Prostate gland (tissue), 2 donors: ENCODE measurements around the gene CDK11A. TPM values are rescaled to one million over a fixed set of nuclear protein-coding genes. Genes with fewer than 3 reads are reported as not detected.

Experiments used
- DNase-seq: peaks from one replicate; pipeline ENCODE4 v3.0.0-alpha.2; 2019; ENCODE audit warnings: low spot score
- H3K27ac ChIP-seq, 2 donors: fragments of 200-600 bp; sonication (generic); 2 replicates each; pipeline ENCODE4 v1.5.1; 2017 to 2019
- H3K27me3 ChIP-seq: fragments of 200-600 bp; sonication (generic); replicated peaks from 2 replicates; pipeline ENCODE4 v1.5.1; 2019; ENCODE audit not compliant: insufficient read depth
- H3K36me3 ChIP-seq, 2 donors: fragments of 200-600 bp; sonication (generic); 1 replicate in 1 of 2; 2 replicates in 1 of 2; pipeline versions ENCODE4 v1.5.1 to v1.8.1; 2017 to 2019
- H3K4me1 ChIP-seq: fragments of 200-600 bp; sonication (generic); replicated peaks from 2 replicates; pipeline ENCODE4 v1.5.1; 2019
- H3K4me3 ChIP-seq, 2 donors: fragments of 200-600 bp; sonication (generic); 2 replicates each; pipeline ENCODE4 v1.5.1; 2017 to 2019
- H3K9me3 ChIP-seq: fragments of 200-600 bp; sonication (generic); 2 replicates; pipeline ENCODE4 v1.5.1; 2017
- CTCF ChIP-seq, 4 experiments: fragments of 200-600 bp in 2 of 4; fragments of 450-650 bp in 2 of 4; sonication (generic) in 2 of 4; IDR thresholded peaks; 1 replicate in 3 of 4; 2 replicates in 1 of 4; pipeline ENCODE4 v1.5.1; 2016 to 2019; ENCODE audit warnings: antibody characterized with exemption in 4 of 4, mild to moderate bottlenecking in 2 of 4, moderate library complexity in 2 of 4
- POLR2A ChIP-seq: fragments of 450-650 bp; IDR thresholded peaks from one replicate; pipeline ENCODE4 v1.6.1; 2016; ENCODE audit warnings: antibody characterized with exemption, mild to moderate bottlenecking
- POLR2AphosphoS5 ChIP-seq: sonication (generic); formaldehyde crosslinking; IDR thresholded peaks from one replicate; pipeline ENCODE4 v1.6.1; 2017; ENCODE audit warnings: antibody characterized with exemption
- WGBS: methylation state at CpG from one replicate; pipeline ENCODE4 v1.1.5; 2018; 5-methylcytosine and 5-hydroxymethylcytosine counted together
- intact Hi-C: fragments of 100-400 bp; cut with DNase I; formaldehyde crosslinking; loops from one replicate; pipeline ENCODE4 v1.14.2; 2022
- total RNA-seq, 2 donors: library from RNA; depleted of rRNA; stranded (reverse); fragments of >200 nt; gene quantifications; one replicate each; pipeline ENCODE4 v1.1.0, GENCODE V29; 2016

The CDK11A gene
- total RNA-seq, 2 donors from 2014 or later, result 31.1 to 47.4 TPM

DNA sequence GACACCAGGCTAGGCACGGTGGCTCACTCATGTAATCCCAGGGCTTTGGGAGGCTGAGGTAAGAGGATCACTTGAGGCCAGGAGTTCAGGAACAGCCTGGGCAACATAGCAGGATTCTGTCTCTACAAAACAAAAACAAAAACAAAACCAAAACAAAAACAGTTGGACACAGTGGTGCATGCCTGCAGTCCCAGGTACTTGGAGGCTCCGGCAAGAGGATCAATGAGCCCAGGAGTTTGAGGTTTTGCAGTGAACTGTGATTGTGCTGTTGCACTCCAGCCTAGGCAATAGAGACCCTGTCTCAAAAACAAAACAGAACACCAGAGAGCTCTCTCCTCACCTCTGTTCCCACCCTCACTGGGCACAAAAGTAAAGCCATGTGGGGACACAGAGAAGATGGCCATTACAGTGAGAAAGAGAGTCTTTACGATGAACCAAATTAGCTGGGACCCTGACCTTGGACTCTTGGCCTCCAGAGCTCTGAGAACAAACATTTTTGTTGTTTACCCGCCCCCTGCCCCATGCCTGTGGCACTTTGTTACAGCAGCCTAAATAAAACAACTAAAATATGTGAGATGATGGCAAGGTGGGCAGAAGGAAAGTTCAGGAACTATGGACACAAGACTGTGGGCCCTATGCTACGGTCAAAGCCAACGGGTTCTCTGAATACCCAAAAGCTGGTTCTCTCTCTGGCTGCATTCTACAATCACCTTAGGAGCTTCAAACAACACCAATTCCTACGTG lies 44.3 kb upstream of the CDK11A start:
- no peak for TF ChIP-seq POLR2A
- no peak for TF ChIP-seq POLR2AphosphoS5
- no peak for TF ChIP-seq CTCF (IDR thresholded peaks at IDR 0.05)
- intact Hi-C loops, result no loop called here
- H3K36me3 ChIP-seq, result peaks cover 0 to 7% of the 10 kb centered on the region in 2 donors
- no peak overlapping the region for H3K4me3 ChIP-seq
- no peak overlapping the region for H3K27ac ChIP-seq
- no peak for DNase-seq
- H3K4me1 ChIP-seq, result no peaks in the 10 kb centered on the region
- no peaks in the 10 kb centered on the region for H3K27me3 ChIP-seq
- H3K9me3 ChIP-seq, result no peaks in the 10 kb centered on the region
- WGBS, result 97% methylated on average over 7 of the region's 7 CpGs

DNA sequence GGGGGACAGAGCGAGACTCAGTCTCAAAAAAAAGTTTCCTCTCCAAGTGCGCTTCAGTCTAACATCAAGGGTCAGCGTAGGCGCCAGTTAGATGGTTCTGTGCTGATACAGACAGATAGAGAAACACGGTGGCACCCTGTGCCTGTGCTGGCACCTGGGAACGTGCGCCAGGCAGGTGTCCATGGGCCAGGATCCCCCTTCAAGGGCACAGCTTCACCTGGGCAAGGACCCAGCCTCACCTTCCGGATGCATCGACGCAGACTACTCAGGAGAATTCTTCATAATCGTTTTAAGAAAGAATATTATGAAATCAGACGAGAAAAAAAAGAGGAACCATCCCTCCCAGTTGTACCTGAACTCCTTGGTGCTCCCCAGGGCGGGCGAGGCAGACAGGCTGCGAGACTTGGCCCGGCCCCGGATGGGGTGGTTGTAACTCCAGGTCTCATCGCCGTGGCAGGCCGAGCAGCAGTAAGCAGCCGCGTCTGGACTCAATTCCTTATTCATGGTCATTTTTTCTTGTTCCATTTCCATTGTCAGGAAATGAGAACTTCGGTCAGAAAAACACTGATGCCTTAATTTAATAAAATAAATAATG lies 40.8 kb upstream of the CDK11A start:
- TF ChIP-seq POLR2A, result no peak
- no peak for TF ChIP-seq POLR2AphosphoS5
- TF ChIP-seq CTCF (IDR thresholded peaks at IDR 0.05), result no peak
- DNase-seq, result no peak
- no peak overlapping the region for H3K27ac ChIP-seq
- no peak overlapping the region for H3K4me3 ChIP-seq
- H3K9me3 ChIP-seq, result no peaks in the 10 kb centered on the region
- peaks cover 0 to 23% of the 10 kb centered on the region in 2 donors for H3K36me3 ChIP-seq
- H3K4me1 ChIP-seq, result no peaks in the 10 kb centered on the region
- 94% methylated on average over 22 of the region's 23 CpGs for WGBS
- intact Hi-C loops, result no loop called here
- no peaks in the 10 kb centered on the region for H3K27me3 ChIP-seq

DNA sequence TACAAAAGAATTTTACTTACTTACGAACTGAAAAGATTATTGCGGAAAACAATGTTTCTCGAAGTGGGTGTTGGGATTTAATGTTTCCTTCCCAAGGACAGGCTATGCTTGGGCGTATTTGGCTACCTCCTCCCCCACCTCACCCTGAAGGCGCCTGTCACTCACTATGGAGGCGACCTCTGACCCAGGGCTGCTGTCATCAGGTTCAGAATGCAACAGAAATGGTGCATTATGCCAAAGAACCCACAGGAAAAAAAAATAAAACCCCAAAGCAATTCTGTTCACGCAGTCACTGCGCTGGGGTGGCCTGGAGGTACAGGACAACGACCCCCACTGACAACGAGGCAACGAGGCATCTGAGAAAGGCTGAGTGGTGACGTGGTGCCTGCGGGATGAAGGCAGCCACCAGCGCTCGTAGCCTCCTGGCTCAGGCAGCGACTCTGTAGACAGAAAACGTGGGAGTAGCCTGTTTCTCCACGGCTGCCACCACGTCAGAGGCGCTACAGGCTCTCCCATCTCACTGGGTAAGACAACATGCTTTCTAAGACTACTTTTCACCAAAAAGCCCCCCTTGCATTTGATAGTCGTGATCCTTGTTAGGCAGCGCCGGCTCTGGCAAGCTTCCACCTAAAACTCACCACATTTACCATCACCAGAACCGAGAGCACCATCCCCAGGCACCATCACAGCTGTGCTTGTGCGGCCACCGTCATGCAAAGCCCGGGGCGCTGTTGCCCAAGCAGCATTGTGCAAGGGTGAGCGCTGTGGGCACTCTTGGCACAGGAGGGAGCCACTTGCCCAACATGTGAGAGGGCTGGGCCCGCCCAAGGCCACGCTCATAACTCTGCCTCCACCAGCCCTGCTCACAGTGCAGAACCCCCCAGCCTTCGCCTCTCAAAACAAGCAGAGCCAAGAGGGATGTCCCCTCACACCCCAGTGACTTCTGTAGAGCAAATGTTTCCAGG lies 39.8 kb upstream of the CDK11A start:
- DNase-seq, result no peak

DNA sequence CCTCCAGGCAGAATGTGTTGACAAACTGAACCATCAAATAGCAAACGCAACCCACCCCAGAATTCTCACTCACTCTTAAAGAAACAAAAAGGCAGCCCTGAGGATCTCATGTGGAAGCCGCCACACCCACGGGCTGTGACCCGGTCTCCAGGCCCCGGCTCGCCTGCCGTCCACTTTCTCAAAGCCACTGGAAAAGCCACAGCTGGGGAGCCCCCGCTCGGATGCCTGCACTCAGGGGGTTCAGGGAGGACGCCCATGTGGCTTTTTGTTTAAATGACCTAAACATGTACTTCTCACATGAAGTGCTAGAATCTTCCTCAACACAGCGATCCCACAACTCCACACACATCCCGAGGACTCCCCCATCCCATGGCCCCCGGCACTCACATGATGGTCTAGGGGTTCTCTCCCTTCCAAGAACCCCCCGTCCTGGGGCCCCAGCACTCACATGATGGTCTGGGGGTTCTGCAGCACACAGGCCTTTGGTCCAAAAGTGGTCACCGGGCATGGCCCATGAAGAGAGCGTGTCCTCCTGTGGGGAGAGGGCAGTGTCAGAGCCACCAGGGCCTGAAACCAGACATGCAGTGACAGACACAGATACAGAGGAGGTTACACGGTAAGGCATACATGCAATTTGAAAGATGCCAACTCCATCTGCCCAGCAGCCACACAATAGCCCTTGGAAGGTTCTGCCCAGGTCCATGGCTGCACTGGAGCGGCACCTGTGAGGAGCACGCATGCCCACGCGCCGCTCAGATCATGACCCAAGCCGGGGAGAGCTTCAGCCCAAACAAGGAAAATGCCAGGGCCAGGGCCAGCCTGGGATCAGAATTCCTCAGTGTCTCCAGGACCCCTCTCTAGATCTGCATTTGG lies 37.6 kb upstream of the CDK11A start:
- DNase-seq, result no peak
- 94% methylated on average over 23 of the region's 23 CpGs for WGBS
- Histone ChIP-seq H3K9me3 (no peaks in the 10 kb centered on the region), H3K27me3 (no peaks in the 10 kb centered on the region), H3K27ac (no peak overlapping the region), H3K4me3 (no peak overlapping the region), H3K36me3 (peaks cover 0 to 23% of the 10 kb centered on the region in 2 donors), H3K4me1 (peaks cover 17% of the 10 kb centered on the region)
- intact Hi-C loops, result no loop called here
- no peak for TF ChIP-seq POLR2A
- no peak for TF ChIP-seq CTCF (IDR thresholded peaks at IDR 0.05)
- TF ChIP-seq POLR2AphosphoS5, result no peak

More for the DNA sequence above, 39.8 kb upstream of the CDK11A start:
- Histone ChIP-seq H3K27ac (no peak overlapping the region), H3K4me1 (peaks cover 4% of the 10 kb centered on the region), H3K27me3 (no peaks in the 10 kb centered on the region), H3K36me3 (peaks cover 0 to 23% of the 10 kb centered on the region in 2 donors), H3K4me3 (no peak overlapping the region), H3K9me3 (no peaks in the 10 kb centered on the region)
- intact Hi-C loops, result no loop called here
- no peak for TF ChIP-seq POLR2A
- 89% methylated on average over 32 of the region's 32 CpGs for WGBS
